Central memory CD4-positive, alpha-beta T cell (primary cell): Measurements from ENCODE around the gene TNFRSF1B.

ENCODE experiments used
- DNase-seq: peaks from one replicate; pipeline ENCODE4 v3.0.0; 2022

TNFRSF1B gene

DNA sequence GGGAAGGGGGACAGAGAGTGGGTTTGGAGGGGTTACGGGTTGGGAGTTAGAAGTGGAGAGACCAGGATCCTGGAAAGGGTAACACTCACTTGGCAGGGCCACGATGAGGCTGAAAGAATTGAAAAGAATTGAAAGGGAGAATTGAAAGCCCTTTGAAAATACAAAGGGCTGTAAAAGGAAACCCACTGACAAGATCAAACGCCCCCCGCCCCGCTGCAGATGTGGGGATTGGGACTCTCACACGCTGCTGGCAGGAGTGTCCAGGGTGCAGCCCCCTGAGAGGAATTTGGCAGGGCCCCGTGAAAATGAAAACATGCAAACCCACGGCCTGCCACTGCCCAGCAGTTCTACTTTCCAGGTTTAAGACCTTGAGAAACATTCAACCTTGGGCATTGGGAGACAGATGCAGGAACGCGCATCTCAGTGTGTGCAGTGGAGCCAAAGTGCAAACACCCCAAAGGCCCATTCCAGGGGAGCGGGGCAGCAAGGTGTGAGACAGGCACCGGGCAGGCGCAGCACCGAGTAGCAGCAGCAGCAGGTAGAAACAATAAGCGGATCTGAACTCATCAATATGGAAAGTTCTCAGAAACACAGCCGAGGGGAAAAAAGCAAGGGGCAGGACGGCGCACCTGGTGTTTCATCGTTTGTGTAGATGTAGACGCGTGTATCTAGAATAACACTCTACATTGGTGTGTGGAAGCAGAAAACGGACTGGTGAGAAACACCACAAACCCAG, 8.3 kb upstream of the TNFRSF1B start:
- no peak for DNase-seq

DNA sequence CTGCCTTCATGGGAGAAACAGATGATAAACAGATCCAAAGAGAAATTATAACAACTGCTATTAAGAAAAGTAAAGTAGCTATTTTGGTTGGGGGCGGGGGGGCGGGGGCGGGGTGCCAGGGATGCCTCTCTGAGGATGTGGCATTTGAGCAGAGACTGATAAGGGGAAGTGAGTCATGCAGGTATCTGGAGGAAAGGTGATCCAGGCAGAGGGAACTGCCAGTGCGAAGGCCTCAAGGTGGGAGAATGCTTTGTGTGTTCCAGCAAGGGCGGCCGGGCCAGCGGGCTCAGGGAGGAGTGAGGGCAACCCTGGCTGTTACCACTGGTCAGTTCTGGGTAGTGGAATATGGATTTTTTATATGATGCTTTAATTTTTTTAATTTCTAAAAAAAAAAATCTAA, 7.0 kb upstream of the TNFRSF1B start:
- DNase-seq: peak; percentile 59

DNA sequence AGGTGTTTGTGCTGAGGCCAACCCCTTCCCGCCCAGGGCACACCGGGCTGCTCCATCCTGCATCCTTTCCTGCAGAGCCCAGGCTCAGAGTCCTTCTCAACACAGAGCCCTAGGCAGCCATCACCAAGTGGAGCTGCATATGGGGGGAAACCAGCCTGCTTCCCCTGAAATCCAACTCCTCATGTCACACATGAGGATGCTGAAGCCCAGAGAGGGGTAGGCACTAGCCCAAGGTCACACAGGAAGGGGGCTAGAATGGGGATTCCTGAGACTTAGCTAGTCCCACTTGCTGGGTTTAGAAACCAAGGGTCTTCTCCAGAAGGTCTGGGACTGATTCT, 5.5 kb upstream of the TNFRSF1B start:
- DNase-seq: no peak

DNA sequence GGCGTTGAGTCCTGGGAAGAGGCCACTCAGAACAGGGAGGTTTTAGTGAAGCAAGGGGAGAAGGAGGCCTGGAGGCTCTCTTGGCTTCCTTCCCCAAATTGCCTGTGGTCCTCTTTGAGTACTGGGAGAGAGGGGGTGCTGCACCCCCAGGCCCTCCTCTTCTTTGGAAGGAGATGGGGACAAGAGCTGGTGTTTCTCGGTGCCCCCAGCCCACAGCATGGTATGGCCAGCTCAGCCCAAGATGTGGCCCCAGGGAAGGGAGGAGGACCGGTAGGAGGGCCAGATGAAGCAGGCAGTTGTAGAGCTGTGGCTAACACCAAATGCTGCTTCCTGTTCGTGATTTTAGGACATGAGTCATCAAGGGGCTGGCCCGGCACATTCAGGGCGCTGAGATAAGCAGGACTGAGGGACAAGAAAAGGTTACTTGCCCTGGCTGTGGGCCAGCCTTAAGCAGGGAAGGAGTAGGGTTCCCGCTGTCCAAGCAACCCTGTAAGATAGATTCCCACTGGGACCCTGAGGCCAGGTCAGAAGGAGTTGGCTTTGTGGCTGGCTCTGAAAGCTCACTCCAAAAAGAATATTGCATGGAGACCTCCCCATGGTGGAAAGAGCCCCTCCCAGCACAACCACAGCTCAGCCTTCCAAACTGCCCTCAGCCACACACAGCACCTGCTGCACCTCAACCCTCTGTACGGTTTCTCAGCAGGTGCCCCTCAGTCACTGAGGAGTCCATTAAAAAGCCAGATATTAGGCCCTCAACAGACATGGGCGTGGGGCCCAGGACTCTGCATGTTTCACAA, 4.9 kb upstream of the TNFRSF1B start:
- DNase-seq: peak; percentile 74

DNA sequence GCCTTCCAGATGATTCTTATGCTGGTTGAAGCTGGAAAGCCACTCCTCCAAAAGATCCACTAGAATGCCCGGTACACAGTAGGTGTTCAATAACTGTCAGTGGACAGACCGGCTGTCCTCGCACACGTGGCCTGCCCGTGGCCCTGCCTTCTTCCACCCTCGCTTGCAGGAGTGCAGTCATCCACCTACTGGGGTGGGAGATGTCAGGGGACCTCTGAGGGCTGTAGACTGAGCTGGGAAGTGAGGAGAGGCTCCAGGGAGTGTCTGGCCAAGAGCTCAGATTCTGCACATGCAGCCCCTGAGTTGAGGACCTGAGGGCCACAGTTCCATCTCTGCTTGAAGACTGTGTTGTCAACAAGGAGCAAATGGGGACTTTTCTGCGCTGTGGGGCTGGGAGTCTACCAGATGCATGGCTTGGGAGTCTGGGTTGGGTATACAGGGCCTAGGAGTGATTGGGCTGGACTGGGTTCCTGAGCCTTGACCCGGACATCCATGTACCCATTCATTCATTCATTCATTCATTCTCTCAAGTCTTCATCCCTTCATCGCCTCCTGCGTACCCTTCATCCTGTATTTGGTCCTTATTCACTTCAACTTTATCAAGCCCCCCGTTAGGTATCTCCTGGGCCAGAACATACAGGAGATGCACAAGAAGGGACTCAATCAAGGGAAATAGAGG, 4.2 kb upstream of the TNFRSF1B start:
- no peak for DNase-seq

DNA sequence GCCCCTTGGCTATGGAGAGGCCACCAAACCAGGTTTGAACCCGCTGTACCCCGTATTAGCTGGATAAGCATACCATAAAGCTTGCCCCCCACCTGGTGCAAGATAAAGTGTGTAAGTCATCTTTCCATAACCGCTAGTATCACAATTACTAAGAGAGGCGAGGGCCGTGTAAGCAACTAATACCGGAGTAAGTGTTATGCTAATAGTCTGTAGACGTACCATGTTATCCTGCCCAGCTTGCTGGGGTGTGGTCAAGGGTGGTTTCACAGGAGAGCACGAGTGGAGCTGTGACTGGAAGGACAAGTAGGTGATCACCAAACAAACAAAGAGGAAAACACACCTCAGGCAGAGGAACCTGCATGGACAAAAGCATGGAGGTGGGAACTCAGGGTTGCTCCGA, 3.6 kb upstream of the TNFRSF1B start:
- DNase-seq: no peak

DNA sequence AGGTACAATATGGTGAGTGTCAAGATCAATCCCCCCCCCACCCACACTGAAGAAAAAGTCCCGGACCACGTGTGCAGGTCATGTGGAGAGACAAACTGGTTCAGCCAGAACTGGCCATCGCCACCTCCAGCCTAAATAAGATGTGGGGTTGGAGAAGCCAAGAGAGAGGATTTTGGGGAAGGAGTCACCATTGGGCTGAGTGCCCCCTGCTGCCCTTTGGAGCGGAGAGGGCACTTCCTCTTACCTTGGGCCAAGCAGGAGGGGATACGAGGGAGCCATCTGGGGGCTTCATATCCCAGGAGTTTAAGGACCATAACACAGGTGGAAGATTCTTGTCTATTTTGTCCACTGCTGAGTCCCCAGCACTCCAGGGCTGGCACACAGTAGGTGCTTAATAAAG, 2.6 kb upstream of the TNFRSF1B start:
- DNase-seq: no peak

DNA sequence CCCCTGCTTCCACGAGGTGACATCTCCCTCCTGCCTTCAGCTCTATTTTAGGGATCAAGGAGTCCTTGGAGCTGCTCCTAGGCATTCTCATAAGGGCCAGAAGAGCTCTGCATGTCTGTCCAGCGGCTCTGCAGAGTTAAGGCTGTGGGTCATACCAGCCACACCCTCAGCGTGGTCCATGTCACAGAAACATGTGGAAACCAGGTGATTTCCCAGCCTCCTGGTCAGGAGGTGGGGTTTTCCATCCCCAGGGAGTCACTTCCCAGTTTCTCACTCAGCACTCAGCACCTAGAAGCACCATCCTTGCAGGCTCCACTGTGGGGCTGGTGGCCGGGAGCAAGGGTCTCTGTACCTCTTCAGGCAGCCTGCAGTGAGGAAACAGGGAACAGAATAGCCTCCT, 1.4 kb upstream of the TNFRSF1B start:
- DNase-seq: no peak

DNA sequence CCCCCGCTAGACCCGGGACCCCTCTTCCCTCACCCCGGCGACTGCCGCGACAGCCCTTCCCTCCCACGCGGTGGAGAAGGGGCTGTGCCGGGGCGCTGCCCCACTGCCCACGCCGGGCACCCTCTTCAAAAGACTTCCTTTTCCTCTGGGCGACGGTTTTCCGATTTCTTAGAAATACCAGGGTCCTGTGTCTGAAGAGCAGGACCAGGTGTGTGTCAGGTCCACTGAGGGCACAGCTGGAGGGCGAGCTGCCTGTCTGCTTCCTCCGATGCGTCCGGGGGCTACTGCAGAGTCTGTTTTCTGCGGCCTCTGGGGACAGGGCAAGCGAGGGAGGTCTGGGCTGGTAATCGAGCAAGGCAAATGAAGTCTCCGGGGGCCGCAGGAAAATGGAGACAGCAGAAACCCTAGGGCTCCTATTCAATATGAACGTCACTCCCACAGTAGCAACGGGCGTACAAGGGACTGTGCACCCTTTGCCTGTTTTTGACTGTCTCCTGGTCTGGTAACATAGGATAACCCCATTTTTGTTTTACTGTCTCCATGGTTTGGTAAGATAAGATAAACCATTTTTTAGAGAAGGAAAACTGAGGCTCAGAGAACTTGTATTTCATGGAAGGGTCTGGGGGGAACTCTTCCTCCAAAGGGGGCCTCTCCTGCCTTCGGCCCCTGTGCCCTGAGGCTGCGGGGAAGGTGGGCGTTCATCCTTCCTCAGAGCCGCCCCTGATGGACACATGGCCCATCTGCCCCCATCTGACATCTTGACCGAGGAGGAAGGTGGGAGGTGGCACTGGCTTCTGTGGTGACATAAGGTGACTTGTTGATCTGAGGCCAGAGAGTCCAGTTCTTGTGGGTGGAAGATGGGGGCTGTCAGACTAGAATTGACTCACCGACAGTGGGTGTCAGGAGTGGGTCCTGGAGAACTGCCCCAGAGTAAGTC, 970 bp downstream of the TNFRSF1B start:
- DNase-seq: peak; percentile 35

DNA sequence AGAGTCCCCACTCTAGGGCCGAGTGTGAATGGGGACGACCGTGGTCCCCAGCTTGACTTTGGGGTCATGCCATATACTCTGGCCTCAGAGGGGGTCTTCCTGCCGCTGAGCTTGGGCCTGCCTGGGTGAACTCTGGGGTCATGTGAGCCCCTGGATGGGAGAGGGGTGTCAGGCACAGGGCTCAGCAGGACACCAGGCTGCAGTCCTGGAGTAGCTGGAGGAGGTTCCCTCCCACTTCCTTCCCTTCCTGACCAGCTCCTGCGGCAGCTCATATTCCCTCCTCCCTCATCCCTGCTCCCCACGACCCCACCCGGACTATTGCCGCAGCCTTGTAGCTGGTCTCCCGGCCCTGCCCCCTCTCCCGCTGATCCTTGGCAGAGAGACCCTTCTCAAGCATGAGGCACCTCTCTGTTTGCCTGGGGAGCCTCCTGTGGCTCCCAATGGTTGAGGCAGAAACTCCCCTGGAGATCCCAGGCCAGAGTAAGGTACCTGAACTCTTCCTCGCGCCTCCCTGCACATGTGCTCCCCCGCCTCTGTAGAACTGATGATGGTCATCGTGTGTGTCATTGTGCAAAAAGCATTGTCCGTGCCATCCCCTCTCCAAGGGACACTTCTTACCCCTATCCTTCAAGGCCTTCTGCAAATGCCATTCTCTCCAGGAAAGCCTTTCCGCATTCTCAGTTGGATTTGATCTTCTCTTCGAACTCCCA, 1.8 kb downstream of the TNFRSF1B start:
- DNase-seq: no peak

DNA sequence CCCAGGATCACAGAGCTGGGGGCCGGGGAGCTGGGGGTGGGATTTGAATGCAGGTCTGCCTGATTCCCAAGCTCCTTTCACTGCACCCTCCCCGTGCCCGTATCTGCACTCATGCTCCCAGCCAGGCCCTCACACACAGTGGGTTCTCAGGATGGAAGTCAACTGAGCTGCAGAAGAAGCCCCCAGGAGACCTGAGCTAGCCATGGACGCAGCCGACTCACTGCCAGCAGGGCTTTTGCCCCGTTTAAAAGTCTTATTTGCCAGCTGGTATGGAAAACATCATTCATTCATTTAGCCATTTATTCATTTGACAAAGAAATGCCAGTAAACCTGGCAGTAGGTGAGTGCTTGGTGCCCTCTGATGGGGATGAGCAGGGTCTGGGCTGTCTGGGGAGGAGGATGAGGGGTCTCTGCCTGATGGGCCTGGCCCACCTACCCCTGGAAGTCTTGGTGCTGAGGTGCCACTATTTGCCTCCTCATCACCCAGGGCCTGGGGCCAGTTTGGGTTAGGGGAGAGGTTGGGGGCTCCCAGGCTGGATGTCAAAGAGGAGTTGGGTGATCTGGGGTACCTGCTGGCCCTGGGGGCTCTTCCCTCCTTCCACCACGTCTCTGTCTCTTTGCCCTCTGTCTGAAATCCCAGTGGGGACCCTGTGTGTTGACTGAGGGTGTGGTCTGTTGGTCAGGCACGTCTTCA, 2.8 kb downstream of the TNFRSF1B start:
- DNase-seq: no peak

DNA sequence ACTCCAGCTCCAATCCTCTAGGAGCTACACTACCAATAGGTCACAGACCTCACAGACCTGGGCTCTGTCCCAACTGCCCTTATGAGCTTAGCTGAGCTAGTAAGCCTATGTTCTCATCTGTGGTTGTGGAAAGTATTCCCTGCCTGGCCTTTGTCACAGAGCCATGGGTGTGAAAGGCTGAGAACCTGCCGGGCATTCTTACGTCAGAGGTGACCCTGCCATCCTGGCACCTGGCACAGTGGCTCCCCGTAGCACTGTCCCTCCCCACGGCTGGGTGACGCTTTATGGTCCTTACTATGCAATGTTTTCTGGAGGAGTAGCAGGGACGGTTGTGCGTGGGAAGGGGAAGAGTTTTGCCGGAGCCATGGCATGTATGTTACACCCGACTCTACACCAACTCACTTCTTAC, 3.5 kb downstream of the TNFRSF1B start:
- no peak for DNase-seq

DNA sequence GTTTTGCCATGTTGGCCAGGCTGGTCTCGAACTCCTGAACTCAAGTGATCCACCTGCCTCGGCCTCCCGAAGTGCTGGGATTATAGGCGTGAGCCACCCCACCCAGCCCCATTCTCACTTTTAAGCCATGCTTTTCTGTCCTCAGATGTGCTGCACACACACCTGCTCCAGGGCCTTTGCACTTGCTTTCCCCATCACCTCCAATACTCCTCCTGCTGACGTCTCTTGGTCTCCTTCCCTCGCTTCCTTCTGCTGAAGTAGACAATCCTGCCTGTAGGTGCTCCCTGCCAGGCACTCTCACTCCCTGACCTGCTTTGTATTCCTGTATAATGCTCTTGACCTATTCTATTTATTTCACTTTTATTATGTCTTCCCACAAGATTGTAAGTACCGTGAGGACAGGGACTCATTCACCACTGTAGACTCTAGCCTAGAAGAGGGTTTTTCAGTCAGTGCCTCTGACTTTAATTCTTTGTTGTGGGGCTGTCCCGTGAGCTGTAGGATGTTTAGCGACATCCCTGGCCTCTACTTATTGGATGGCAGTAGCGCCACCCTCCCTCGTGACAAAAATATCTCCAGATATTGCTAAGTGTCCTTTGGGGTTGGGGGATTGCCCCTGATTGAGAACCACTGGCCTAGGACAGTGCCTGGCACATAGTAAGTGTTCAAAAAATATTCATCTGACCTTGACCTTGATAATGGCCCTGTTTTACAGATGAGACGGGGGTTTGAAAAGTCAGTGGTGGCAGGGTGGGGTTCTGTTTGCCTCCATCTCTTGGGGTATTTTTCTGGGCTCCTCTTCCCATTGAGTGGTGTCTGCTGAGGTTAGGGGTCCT, 4.6 kb downstream of the TNFRSF1B start:
- peak; percentile 62 for DNase-seq

DNA sequence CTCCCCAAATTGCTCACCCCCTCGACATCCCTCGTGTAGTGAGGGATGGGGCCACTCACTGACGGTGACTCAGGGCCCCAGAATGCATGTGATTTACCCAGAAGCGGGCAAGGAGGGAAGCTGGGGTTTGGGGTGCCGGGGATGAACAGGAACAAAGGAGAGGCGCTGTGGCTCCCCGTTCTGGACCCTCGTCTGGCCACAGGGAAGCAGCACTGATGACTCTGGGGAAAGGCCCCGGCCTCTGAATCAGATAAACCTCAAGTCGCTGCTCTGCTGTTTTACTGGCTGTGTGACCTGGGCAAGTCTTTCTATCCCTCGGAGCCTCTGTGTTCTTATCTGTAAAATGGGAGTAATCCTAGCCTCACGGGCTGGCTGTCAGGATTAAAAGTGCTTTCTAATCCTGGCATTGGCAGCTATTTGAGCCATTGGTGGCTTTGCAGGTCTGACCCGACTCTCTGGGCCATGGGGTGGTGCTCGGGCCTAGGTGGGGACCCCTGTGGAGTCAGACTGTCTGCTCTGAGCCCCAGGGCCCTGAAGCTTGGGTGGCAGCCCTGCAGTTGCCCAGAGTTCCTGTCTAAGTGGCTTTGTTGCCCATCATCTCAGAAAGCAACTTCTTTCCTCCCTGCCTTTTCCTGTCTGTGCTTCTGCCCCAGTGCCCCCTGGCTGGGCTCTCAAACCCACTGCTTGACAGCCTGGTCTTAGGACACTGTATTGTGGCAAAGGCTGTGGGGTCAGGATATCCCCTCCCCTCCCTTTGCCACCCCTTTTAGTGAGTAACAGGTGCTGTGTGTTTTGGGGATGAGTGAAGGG, 5.5 kb downstream of the TNFRSF1B start:
- DNase-seq: peak; percentile 37

DNA sequence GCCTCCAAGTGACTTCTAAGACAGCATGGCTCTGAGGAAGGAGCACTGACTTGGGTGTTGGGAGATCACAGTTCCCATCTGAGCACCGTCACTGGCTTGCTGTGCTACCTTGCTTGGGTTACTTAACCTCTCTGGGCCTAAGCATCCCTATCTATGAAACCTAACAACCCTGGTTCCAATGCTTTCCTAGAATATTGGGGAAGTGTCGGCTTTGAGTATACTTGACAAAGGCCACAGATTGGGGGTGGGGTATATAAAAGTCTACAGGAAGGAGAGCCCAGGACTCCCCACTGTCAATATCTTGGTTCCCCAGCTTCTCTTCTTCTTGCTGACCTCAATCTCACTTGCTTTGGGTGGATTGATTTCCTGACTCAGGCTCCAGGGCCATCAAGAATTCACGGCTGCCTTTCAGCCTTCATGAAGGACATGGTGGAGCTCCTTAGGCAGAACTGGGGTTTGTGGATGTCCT, 6.3 kb downstream of the TNFRSF1B start:
- no peak for DNase-seq

DNA sequence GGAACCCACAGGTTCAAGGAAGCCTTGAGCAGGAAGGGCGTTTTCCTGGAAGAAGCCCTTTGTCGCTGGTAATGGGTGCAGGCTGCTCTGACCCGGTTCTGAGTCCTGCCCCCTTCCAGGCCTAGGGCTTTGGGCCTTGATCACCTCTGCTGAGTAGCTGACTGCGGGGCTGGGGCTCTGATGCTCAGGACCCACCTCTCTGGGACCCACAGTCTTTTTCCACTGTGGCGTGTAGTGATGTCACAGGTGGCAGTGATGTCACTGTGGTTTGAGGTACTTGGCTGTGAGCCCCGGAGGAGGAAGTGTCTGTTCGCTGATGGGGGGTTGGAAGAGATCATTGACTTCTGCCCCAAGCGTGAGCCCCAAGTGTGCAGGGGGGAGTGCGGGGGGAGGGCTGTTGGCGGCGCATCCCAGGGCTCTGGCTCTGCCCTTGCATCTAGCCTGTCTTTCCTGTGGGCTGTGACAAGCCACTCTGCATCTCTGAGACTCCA, 6.9 kb downstream of the TNFRSF1B start:
- DNase-seq: peak; percentile 97

DNA sequence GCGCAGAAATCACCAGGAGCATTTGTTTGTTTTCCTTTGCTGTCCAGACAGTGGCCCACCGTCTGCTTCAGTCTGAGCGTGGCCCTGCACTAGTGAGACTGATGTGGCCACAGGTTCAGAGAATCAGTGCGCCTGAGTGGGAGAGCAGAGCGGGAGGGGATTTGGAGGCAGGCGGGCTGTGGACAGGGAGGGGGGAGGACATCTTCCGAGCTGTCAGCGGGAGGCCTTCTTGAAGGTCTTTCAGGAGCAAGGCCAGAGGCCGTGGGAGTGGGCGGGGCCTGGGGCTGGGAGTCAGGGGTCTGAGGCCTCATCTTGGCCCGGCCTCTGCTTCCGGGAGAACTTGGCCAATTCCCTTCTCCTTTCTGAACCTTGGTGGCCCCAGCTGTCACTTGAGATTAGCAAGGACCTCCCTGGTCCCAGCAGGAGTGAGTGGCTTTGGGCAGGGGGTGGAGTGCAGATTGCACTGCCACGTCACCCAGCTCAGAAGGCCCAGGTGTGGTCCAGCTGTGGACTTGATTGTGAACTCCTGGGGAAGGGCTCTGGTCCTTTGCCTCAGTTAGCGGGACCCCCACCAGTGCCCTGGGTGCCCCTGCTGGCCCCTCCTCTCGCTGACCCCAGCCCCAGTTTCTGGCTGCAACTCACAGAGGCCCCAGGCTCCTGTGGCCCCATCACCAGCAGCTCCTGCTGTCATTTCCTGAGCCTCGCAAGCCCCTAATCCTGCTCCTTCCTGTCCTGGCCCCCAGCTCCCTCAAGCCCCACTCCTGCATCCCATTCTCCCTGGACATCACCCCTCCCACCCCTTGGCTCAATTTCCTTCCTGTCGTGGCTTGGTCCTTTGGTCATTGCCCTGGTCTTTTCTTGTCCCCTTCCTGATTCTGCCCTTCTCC, 8.4 kb downstream of the TNFRSF1B start:
- DNase-seq: no peak
